K562 (cell line): ENCODE measurements around the gene RAB40B.

Experiments
- AFF1 ChIP-seq, 2 experiments: fragments of 450-650 bp; IDR thresholded peaks; 2 replicates each; pipeline ENCODE4 v1.6.1; 2018; ENCODE audit warnings: mild to moderate bottlenecking in 2 of 2, low read depth in 1 of 2; ENCODE audit not compliant: partially characterized antibody in 2 of 2
- COPS2 ChIP-seq: fragments of 450-650 bp; conservative IDR thresholded peaks from 2 replicates; pipeline ENCODE4 v1.6.1; 2016; ENCODE audit warnings: mild to moderate bottlenecking, moderate library complexity
- CTCF ChIP-seq, 3 experiments: IDR thresholded peaks in 2 of 3; conservative IDR thresholded peaks in 1 of 3; 2 replicates each; pipeline ENCODE4 v1.5.1; 2011 to 2012; ENCODE audit warnings: low read length in 3 of 3, mild to moderate bottlenecking in 3 of 3, control low read depth in 2 of 3, improper control_type of control experiment in 1 of 3, inconsistent platforms in 1 of 3, low read depth in 1 of 3, mixed read lengths in 1 of 3, moderate library complexity in 1 of 3; ENCODE audit not compliant: insufficient read depth in 2 of 3
- FUS ChIP-seq: fragments of 200-400 bp; formaldehyde crosslinking; optimal IDR thresholded peaks from 2 replicates; pipeline ENCODE3; 2017; ENCODE audit warnings: low read depth, low read length
- HMGXB4 ChIP-seq: sonication (generic); formaldehyde crosslinking; IDR thresholded peaks from 2 replicates; pipeline ENCODE4 v1.8.1; 2023; ENCODE audit warnings: mild to moderate bottlenecking, missing genetic modification reagents
- NCOA6 ChIP-seq: fragments of 450-650 bp; IDR thresholded peaks from 2 replicates; pipeline ENCODE4 v1.6.1; 2017; ENCODE audit warnings: mild to moderate bottlenecking
- SNIP1 ChIP-seq: fragments of 450-650 bp; IDR thresholded peaks from 2 replicates; pipeline ENCODE4 v1.7.1; 2017; ENCODE audit warnings: low read depth, mild to moderate bottlenecking
- TCF7L2 ChIP-seq: fragments of 150-350 bp; IDR thresholded peaks from 2 replicates; pipeline ENCODE4 v1.6.1; 2016; ENCODE audit warnings: low read depth, mild to moderate bottlenecking, low read length, moderate library complexity
- ZBTB8A ChIP-seq: fragments of 450-650 bp; IDR thresholded peaks from 2 replicates; pipeline ENCODE4 v1.6.1; 2018; ENCODE audit warnings: mild to moderate bottlenecking, moderate library complexity; ENCODE audit not compliant: partially characterized antibody
- ZNF76 ChIP-seq: fragments of 250-450 bp; sonication (Bioruptor Pico); IDR thresholded peaks from 2 replicates; pipeline ENCODE4 v1.4.0; 2020; ENCODE audit warnings: mild to moderate bottlenecking, moderate library complexity, borderline replicate concordance
- TF ChIP-seq, protein P1 (sequence below), 2 experiments: fragments of 450-650 bp; formaldehyde crosslinking in 1 of 2; IDR thresholded peaks; 2 replicates each; pipeline versions ENCODE4 v1.4.0 to v1.6.1; 2014 to 2020; ENCODE audit warnings: mild to moderate bottlenecking in 2 of 2, borderline replicate concordance in 1 of 2, low read depth in 1 of 2
- TF ChIP-seq, protein P2 (sequence below): sonication (generic); formaldehyde crosslinking; IDR thresholded peaks from 2 replicates; pipeline ENCODE4 v1.8.1; 2023; ENCODE audit warnings: mild to moderate bottlenecking, missing genetic modification reagents, moderate library complexity

GRCh38 chr17:82658331-82658730, 40.2 kb downstream of the RAB40B start:
- TF ChIP-seq COPS2 (no peak), ZNF76 (CRISPR knock-in tag) (no peak), HMGXB4 (no peak), CTCF (IDR thresholded peaks at IDR 0.05 in 2 of 3, conservative IDR thresholded peaks at IDR 0.05 in 1 of 3; ENCODE audit: insufficient read depth in 2 of 3, low read depth in 1 of 3, low read length in 3 of 3) (no peak), AFF1 (IDR thresholded peaks at IDR 0.05; ENCODE audit: low read depth in 1 of 2, partially characterized antibody in 2 of 2) (no peak), FUS (no peak), ZBTB8A (no peak), NCOA6 (no peak), TCF7L2 (no peak), SNIP1 (no peak)
- TF ChIP-seq, protein P1, sequence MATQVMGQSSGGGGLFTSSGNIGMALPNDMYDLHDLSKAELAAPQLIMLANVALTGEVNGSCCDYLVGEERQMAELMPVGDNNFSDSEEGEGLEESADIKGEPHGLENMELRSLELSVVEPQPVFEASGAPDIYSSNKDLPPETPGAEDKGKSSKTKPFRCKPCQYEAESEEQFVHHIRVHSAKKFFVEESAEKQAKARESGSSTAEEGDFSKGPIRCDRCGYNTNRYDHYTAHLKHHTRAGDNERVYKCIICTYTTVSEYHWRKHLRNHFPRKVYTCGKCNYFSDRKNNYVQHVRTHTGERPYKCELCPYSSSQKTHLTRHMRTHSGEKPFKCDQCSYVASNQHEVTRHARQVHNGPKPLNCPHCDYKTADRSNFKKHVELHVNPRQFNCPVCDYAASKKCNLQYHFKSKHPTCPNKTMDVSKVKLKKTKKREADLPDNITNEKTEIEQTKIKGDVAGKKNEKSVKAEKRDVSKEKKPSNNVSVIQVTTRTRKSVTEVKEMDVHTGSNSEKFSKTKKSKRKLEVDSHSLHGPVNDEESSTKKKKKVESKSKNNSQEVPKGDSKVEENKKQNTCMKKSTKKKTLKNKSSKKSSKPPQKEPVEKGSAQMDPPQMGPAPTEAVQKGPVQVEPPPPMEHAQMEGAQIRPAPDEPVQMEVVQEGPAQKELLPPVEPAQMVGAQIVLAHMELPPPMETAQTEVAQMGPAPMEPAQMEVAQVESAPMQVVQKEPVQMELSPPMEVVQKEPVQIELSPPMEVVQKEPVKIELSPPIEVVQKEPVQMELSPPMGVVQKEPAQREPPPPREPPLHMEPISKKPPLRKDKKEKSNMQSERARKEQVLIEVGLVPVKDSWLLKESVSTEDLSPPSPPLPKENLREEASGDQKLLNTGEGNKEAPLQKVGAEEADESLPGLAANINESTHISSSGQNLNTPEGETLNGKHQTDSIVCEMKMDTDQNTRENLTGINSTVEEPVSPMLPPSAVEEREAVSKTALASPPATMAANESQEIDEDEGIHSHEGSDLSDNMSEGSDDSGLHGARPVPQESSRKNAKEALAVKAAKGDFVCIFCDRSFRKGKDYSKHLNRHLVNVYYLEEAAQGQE (IDR thresholded peaks at IDR 0.05; ENCODE audit: borderline replicate concordance), result no peak
- TF ChIP-seq, protein P1 (CRISPR knock-in tag; IDR thresholded peaks at IDR 0.05; ENCODE audit: low read depth), result no peak
- TF ChIP-seq, protein P2, sequence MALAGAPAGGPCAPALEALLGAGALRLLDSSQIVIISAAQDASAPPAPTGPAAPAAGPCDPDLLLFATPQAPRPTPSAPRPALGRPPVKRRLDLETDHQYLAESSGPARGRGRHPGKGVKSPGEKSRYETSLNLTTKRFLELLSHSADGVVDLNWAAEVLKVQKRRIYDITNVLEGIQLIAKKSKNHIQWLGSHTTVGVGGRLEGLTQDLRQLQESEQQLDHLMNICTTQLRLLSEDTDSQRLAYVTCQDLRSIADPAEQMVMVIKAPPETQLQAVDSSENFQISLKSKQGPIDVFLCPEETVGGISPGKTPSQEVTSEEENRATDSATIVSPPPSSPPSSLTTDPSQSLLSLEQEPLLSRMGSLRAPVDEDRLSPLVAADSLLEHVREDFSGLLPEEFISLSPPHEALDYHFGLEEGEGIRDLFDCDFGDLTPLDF (CRISPR knock-in tag), result no peak
